ENCODE results near the gene WWC1.

DNA sequence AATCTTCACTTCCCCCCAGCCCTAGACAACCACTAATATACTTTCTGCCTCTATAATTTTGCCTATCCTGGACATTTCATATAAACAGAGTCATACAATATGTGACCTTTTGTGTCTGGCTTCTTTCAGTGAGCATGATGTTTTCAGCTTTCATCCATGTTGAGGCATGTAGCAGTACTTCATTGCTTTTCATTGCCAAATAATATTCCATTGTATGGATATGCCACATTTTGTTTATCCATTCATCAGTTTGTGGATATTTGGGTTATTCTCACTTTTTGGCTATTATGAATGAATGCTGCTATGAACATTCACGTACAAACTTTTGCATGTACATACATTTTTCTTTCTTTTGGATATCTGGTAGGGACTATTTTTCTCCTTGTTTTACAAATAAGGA, 49.0 kb downstream of the WWC1 start:
- TF ChIP-seq, protein P1, sequence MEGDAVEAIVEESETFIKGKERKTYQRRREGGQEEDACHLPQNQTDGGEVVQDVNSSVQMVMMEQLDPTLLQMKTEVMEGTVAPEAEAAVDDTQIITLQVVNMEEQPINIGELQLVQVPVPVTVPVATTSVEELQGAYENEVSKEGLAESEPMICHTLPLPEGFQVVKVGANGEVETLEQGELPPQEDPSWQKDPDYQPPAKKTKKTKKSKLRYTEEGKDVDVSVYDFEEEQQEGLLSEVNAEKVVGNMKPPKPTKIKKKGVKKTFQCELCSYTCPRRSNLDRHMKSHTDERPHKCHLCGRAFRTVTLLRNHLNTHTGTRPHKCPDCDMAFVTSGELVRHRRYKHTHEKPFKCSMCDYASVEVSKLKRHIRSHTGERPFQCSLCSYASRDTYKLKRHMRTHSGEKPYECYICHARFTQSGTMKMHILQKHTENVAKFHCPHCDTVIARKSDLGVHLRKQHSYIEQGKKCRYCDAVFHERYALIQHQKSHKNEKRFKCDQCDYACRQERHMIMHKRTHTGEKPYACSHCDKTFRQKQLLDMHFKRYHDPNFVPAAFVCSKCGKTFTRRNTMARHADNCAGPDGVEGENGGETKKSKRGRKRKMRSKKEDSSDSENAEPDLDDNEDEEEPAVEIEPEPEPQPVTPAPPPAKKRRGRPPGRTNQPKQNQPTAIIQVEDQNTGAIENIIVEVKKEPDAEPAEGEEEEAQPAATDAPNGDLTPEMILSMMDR (IDR thresholded peaks at IDR 0.05), result no peak
- TF ChIP-seq TCF7L2 (IDR thresholded peaks at IDR 0.05; ENCODE audit: low read depth, low read length), result no peak

All from Panc1 (cell line).